ENCODE measurements around the gene STXBP5. TPM values are rescaled to one million over a fixed set of nuclear protein-coding genes. Genes with fewer than 3 reads are reported as not detected.
A peak's percentile ranks its signal among the peaks of the same experiment; 100 is the strongest.

The STXBP5 gene
- total RNA-seq, 2 experiments from 2014 or later, result 21.0 to 22.5 TPM

- Mint-ChIP-seq H3K4me3 (no peak overlapping the region), H3K27me3 (no peaks in the 10 kb centered on the region), H3K27ac (no peak overlapping the region), H3K9me3 (no peaks in the 10 kb centered on the region), H3K36me3 (ENCODE audit: low read depth) (peaks cover 37% of the 10 kb centered on the region), H3K4me1 (ENCODE audit: low read depth) (peaks cover 69% of the 10 kb centered on the region)
- Histone ChIP-seq H3K27me3 (ENCODE audit: control insufficient read depth in 1 of 2, insufficient read depth in 2 of 2, low read length in 2 of 2) (no peaks in the 10 kb centered on the region), H3K36me3 (ENCODE audit: insufficient read depth, low read length) (no peaks in the 10 kb centered on the region), H3K27ac (ENCODE audit: low read depth in 1 of 2, low read length in 2 of 2) (no peak overlapping the region), H3K4me1 (ENCODE audit: insufficient read depth, low read length) (no peaks in the 10 kb centered on the region), H3K9me3 (ENCODE audit: control insufficient read depth in 1 of 2, insufficient read depth in 1 of 2, low read length in 2 of 2) (no peaks in the 10 kb centered on the region), H3K4me3 (ENCODE audit: low read length) (no peak overlapping the region)
- DNase-seq (no peak), ATAC-seq (ENCODE audit: poor library complexity) (no peak)
- intact Hi-C loops (cut with DNase I, micrococcal nuclease), result loop anchor here in 1 of 2 experiments (5.0 kb wide), 1 partner anchor 366 kb away; no protein-coding TSS in a partner anchor
- CTCF ChIA-PET, result no interaction called here
- TF ChIP-seq, protein P1, sequence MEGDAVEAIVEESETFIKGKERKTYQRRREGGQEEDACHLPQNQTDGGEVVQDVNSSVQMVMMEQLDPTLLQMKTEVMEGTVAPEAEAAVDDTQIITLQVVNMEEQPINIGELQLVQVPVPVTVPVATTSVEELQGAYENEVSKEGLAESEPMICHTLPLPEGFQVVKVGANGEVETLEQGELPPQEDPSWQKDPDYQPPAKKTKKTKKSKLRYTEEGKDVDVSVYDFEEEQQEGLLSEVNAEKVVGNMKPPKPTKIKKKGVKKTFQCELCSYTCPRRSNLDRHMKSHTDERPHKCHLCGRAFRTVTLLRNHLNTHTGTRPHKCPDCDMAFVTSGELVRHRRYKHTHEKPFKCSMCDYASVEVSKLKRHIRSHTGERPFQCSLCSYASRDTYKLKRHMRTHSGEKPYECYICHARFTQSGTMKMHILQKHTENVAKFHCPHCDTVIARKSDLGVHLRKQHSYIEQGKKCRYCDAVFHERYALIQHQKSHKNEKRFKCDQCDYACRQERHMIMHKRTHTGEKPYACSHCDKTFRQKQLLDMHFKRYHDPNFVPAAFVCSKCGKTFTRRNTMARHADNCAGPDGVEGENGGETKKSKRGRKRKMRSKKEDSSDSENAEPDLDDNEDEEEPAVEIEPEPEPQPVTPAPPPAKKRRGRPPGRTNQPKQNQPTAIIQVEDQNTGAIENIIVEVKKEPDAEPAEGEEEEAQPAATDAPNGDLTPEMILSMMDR (IDR thresholded peaks at IDR 0.05), result no peak
- POLR2A ChIA-PET, result interaction anchor here (1.1 kb wide), 1 partner anchor 21 kb away, joined by 3 read pairs; no protein-coding TSS in a partner anchor
Measured at GRCh38 chr6:147223736-147224135, 19.5 kb downstream of the STXBP5 start.

DNA sequence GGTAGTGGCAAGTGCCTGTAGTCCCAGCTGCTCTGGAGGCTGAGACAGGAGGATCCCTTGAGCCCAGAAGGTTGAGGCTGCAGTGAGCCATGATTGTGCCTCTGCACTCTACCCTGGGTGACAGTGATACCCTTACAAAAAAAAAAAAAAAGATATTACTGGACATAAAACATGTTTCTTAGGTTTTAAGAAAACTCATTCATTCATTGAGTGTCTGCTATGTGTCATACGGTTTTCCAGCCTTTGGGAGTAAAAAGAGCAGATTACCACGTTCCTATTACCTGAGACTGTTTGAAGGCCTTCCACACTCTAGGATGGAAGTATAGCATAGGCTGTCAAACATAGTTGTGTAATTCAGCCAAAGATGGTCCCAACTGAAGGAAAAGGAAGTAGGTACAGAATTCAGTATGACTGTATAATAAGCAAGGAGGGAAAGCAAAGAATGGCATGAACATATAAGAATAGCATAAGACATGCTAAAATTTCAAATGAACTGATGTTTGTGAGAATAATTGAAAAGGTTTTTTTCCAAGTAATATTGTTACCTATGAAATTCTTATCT lies 22.0 kb downstream of the STXBP5 start:
- peaks cover 21% of the 10 kb centered on the region for H3K36me3 Mint-ChIP-seq (ENCODE audit: low read depth)
- DNase-seq (no peak), ATAC-seq (ENCODE audit: poor library complexity) (no peak)
- no peaks in the 10 kb centered on the region for H3K27me3 ChIP-seq (ENCODE audit: control insufficient read depth in 1 of 2, insufficient read depth in 2 of 2, low read length in 2 of 2)
- H3K36me3 ChIP-seq (ENCODE audit: insufficient read depth, low read length), result no peaks in the 10 kb centered on the region
- H3K9me3 ChIP-seq (ENCODE audit: control insufficient read depth in 1 of 2, insufficient read depth in 1 of 2, low read length in 2 of 2), result no peaks in the 10 kb centered on the region
- no peaks in the 10 kb centered on the region for H3K4me1 ChIP-seq (ENCODE audit: insufficient read depth, low read length)
- H3K27ac Mint-ChIP-seq, result peak overlapping the region; percentile 25
- TF ChIP-seq, protein P1 (IDR thresholded peaks at IDR 0.05), result no peak
- H3K27ac ChIP-seq (ENCODE audit: low read depth in 1 of 2, low read length in 2 of 2), result no peak overlapping the region
- H3K9me3 Mint-ChIP-seq, result no peaks in the 10 kb centered on the region
- H3K4me3 Mint-ChIP-seq, result no peak overlapping the region
- peaks cover 57% of the 10 kb centered on the region for H3K4me1 Mint-ChIP-seq (ENCODE audit: low read depth)
- H3K4me3 ChIP-seq (ENCODE audit: low read length), result no peak overlapping the region
- ChIA-PET POLR2A (no interaction called here), CTCF (no interaction called here)
- intact Hi-C loops (cut with DNase I, micrococcal nuclease), result loop anchor here in 1 of 2 experiments (5.0 kb wide), 1 partner anchor 34 kb away; no protein-coding TSS in a partner anchor
- no peaks in the 10 kb centered on the region for H3K27me3 Mint-ChIP-seq

DNA sequence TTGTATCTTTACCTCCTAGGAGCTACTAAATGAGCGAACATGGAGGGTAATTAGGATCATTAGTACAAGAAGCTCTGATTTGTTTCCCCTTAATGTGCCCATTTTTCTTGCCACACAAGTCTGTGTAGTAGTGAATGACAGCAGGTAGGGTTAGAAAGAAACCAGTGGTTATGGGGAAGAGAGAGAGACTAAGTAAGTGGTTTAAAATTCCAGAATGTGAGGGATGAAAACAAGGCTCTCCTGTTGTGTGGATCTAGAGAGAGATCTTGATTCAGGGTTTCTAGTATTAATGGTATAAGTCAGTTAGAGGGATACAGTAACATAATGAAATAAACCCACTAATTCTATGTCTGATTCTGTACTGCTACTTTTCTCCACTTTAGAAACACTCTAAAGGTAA lies 22.7 kb downstream of the STXBP5 start:
- TF ChIP-seq, protein P1 (IDR thresholded peaks at IDR 0.05), result no peak
- Mint-ChIP-seq H3K9me3 (no peaks in the 10 kb centered on the region), H3K27ac (peak overlapping the region; percentile 25), H3K4me1 (ENCODE audit: low read depth) (peaks cover 55% of the 10 kb centered on the region), H3K4me3 (no peak overlapping the region), H3K36me3 (ENCODE audit: low read depth) (peaks cover 19% of the 10 kb centered on the region), H3K27me3 (no peaks in the 10 kb centered on the region)
- ATAC-seq (ENCODE audit: poor library complexity) (no peak), DNase-seq (no peak)
- Histone ChIP-seq H3K27ac (ENCODE audit: low read depth in 1 of 2, low read length in 2 of 2) (no peak overlapping the region), H3K27me3 (ENCODE audit: control insufficient read depth in 1 of 2, insufficient read depth in 2 of 2, low read length in 2 of 2) (no peaks in the 10 kb centered on the region), H3K9me3 (ENCODE audit: control insufficient read depth in 1 of 2, insufficient read depth in 1 of 2, low read length in 2 of 2) (no peaks in the 10 kb centered on the region), H3K4me1 (ENCODE audit: insufficient read depth, low read length) (no peaks in the 10 kb centered on the region), H3K36me3 (ENCODE audit: insufficient read depth, low read length) (no peaks in the 10 kb centered on the region), H3K4me3 (ENCODE audit: low read length) (no peak overlapping the region)
- CTCF ChIA-PET, result no interaction called here
- POLR2A ChIA-PET, result no interaction called here
- intact Hi-C loops (cut with DNase I, micrococcal nuclease), result loop anchor here in 1 of 2 experiments (5.0 kb wide), 1 partner anchor 35 kb away; no protein-coding TSS in a partner anchor
